Urinary bladder (tissue), 4 donors: ENCODE data around the gene OR10A3. TPM values are rescaled to one million over a fixed set of nuclear protein-coding genes. Genes with fewer than 3 reads are reported as not detected.

Source experiments
- DNase-seq: peaks from one replicate; pipeline ENCODE4 v3.0.0-alpha.2; 2015; ENCODE audit errors: extremely low spot score
- H3K27ac ChIP-seq: one replicate; pipeline ENCODE4 v1.5.1; 2013; ENCODE audit warnings: low read depth, mild to moderate bottlenecking, moderate library complexity
- H3K36me3 ChIP-seq: one replicate; pipeline ENCODE4 v1.6.1; 2013; ENCODE audit warnings: mild to moderate bottlenecking, moderate library complexity; ENCODE audit not compliant: insufficient read depth
- H3K4me1 ChIP-seq: one replicate; pipeline ENCODE4 v1.6.1; 2013; ENCODE audit warnings: mild to moderate bottlenecking, moderate library complexity; ENCODE audit not compliant: insufficient read depth
- H3K4me3 ChIP-seq: one replicate; pipeline ENCODE4 v1.5.1; 2013; ENCODE audit warnings: low read depth, low read length
- WGBS: extraction: QIAGEN DNeasy Blood & Tissue Kit; methylation state at CpG from one replicate; pipeline ENCODE4 v1.1.7; 2013; 5-methylcytosine and 5-hydroxymethylcytosine counted together
- polyA plus RNA-seq: library from polyadenylated mRNA; stranded (reverse); fragments of 200-250 nt; gene quantifications from one replicate; pipeline ENCODE4 v1.2.3, GENCODE V29; 2013
- total RNA-seq: library from RNA; depleted of rRNA; stranded (reverse); fragments of >200 nt; gene quantifications from one replicate; pipeline ENCODE4 v1.2.3, GENCODE V29; 2014
- donor health status: healthy with polysubstance abuse.
- donor health status: healthy.

OR10A3 gene
- total and polyA plus RNA-seq, 2 donors, result not detected

GRCh38 chr11:7910286-7910788 is 31.2 kb downstream of the OR10A3 start:
- 32% methylated on average over 2 of the region's 2 CpGs for WGBS
- H3K36me3 ChIP-seq, result no peaks in the 10 kb centered on the region
- H3K4me3 ChIP-seq, result no peak overlapping the region
- no peaks in the 10 kb centered on the region for H3K4me1 ChIP-seq
- DNase-seq, result no peak
- H3K27ac ChIP-seq, result no peak overlapping the region

- H3K4me3 ChIP-seq, result no peak overlapping the region
- 38% methylated on average over 2 of the region's 2 CpGs for WGBS
- H3K27ac ChIP-seq, result no peak overlapping the region
- no peaks in the 10 kb centered on the region for H3K4me1 ChIP-seq
- DNase-seq, result no peak
- H3K36me3 ChIP-seq, result no peaks in the 10 kb centered on the region
Observed at GRCh38 chr11:7909585-7910285, 31.8 kb downstream of the OR10A3 start.

GRCh38 chr11:7907121-7907520 is 34.4 kb downstream of the OR10A3 start:
- Histone ChIP-seq H3K4me1 (no peaks in the 10 kb centered on the region), H3K36me3 (no peaks in the 10 kb centered on the region), H3K4me3 (no peak overlapping the region), H3K27ac (no peak overlapping the region)
- DNase-seq, result no peak
- 46% methylated on average over 3 of the region's 3 CpGs for WGBS

- no peak overlapping the region for H3K27ac ChIP-seq
- WGBS, result 25% methylated on average over 4 of the region's 4 CpGs
- no peaks in the 10 kb centered on the region for H3K4me1 ChIP-seq
- no peak for DNase-seq
- H3K36me3 ChIP-seq, result no peaks in the 10 kb centered on the region
- H3K4me3 ChIP-seq, result no peak overlapping the region
Observed at GRCh38 chr11:7906481-7906880, 35.0 kb downstream of the OR10A3 start.

- no peak overlapping the region for H3K27ac ChIP-seq
- WGBS, result 38% methylated on average over 3 of the region's 3 CpGs
- no peak for DNase-seq
- H3K36me3 ChIP-seq, result no peaks in the 10 kb centered on the region
- H3K4me1 ChIP-seq, result no peaks in the 10 kb centered on the region
- H3K4me3 ChIP-seq, result no peak overlapping the region
Observed at GRCh38 chr11:7905961-7906429, 35.5 kb downstream of the OR10A3 start.

GRCh38 chr11:7905549-7905948 is 36.0 kb downstream of the OR10A3 start:
- 66% methylated on average over 9 of the region's 9 CpGs for WGBS
- Histone ChIP-seq H3K4me1 (no peaks in the 10 kb centered on the region), H3K4me3 (no peak overlapping the region), H3K36me3 (no peaks in the 10 kb centered on the region), H3K27ac (no peak overlapping the region)
- DNase-seq, result no peak

GRCh38 chr11:7904917-7905316 is 36.6 kb downstream of the OR10A3 start:
- 58% methylated on average over 3 of the region's 3 CpGs for WGBS
- Histone ChIP-seq H3K4me3 (no peak overlapping the region), H3K4me1 (no peaks in the 10 kb centered on the region), H3K27ac (no peak overlapping the region), H3K36me3 (no peaks in the 10 kb centered on the region)
- no peak for DNase-seq

- H3K36me3 ChIP-seq, result no peaks in the 10 kb centered on the region
- no peak overlapping the region for H3K4me3 ChIP-seq
- no peak for DNase-seq
- H3K27ac ChIP-seq, result no peak overlapping the region
- no peaks in the 10 kb centered on the region for H3K4me1 ChIP-seq
- whole genome bisulfite sequencing, result 22% methylated on average over 2 of the region's 2 CpGs
Observed at GRCh38 chr11:7903940-7904339, 37.6 kb downstream of the OR10A3 start.

GRCh38 chr11:7901319-7901854 is 40.1 kb downstream of the OR10A3 start:
- WGBS, result 24% methylated on average over 3 of the region's 3 CpGs
- DNase-seq, result no peak
- Histone ChIP-seq H3K4me1 (no peaks in the 10 kb centered on the region), H3K27ac (no peak overlapping the region), H3K36me3 (no peaks in the 10 kb centered on the region), H3K4me3 (no peak overlapping the region)

- Histone ChIP-seq H3K4me3 (no peak overlapping the region), H3K27ac (no peak overlapping the region), H3K4me1 (no peaks in the 10 kb centered on the region), H3K36me3 (no peaks in the 10 kb centered on the region)
- no peak for DNase-seq
- 80% methylated on average over 4 of the region's 4 CpGs for WGBS
Observed at GRCh38 chr11:7900686-7901085, 40.8 kb downstream of the OR10A3 start.

GRCh38 chr11:7899418-7899817 is 42.1 kb downstream of the OR10A3 start:
- Histone ChIP-seq H3K4me3 (no peak overlapping the region), H3K27ac (no peak overlapping the region), H3K36me3 (no peaks in the 10 kb centered on the region), H3K4me1 (no peaks in the 10 kb centered on the region)
- WGBS, result 61% methylated on average over 4 of the region's 4 CpGs
- no peak for DNase-seq

GRCh38 chr11:7898666-7899283 is 42.7 kb downstream of the OR10A3 start:
- WGBS, result 76% methylated on average over 5 of the region's 5 CpGs
- Histone ChIP-seq H3K36me3 (no peaks in the 10 kb centered on the region), H3K4me1 (no peaks in the 10 kb centered on the region), H3K4me3 (no peak overlapping the region), H3K27ac (no peak overlapping the region)
- no peak for DNase-seq

GRCh38 chr11:7896009-7896785 is 45.3 kb downstream of the OR10A3 start:
- no peak for DNase-seq
- Histone ChIP-seq H3K4me1 (no peaks in the 10 kb centered on the region), H3K27ac (no peak overlapping the region), H3K4me3 (no peak overlapping the region), H3K36me3 (no peaks in the 10 kb centered on the region)
- 47% methylated on average over 1 of the region's 1 CpG for WGBS
